Astrocyte of the cerebellum (primary cell): ENCODE data around the gene NUDT16.
"Not testable (repeated sequence)": the region's sequence is repeated elsewhere in the genome, so short reads cannot be mapped to it uniquely, and the experiment has no call there.

Experiments
- DNase-seq: peaks from one replicate; pipeline ENCODE4 v3.0.0-alpha.2; 2011; ENCODE audit warnings: low read depth
- H3K4me3 ChIP-seq: 2 replicates; pipeline ENCODE4 v1.5.1; 2011; ENCODE audit warnings: mild to moderate bottlenecking, low read depth, low read length, moderate library complexity
- CTCF ChIP-seq: IDR thresholded peaks from 2 replicates; pipeline ENCODE4 v1.5.1; 2012; ENCODE audit warnings: low read length, low read depth, moderate library complexity, mild to moderate bottlenecking; ENCODE audit errors: missing control alignments
- in situ Hi-C: cut with HindIII; loops from 2 replicates; pipeline ENCODE4 v1.10.0; 2017; ENCODE audit warnings: low sequenced_read_pairs

The NUDT16 gene

GRCh38 chr3:131350506-131350905 lies 31.1 kb upstream of the NUDT16 start:
- no peak for DNase-seq
- in situ Hi-C loops, result no loop called here
- H3K4me3 ChIP-seq, result no peak overlapping the region
- TF ChIP-seq CTCF, result no peak

GRCh38 chr3:131353016-131353877 lies 28.3 kb upstream of the NUDT16 start:
- TF ChIP-seq CTCF, result no peak
- in situ Hi-C loops, result no loop called here
- DNase-seq, result no peak
- no peak overlapping the region for H3K4me3 ChIP-seq

GRCh38 chr3:131353986-131354385 lies 27.6 kb upstream of the NUDT16 start:
- no peak for TF ChIP-seq CTCF
- H3K4me3 ChIP-seq, result no peak overlapping the region
- in situ Hi-C loops, result no loop called here
- no peak for DNase-seq

GRCh38 chr3:131356006-131356595 lies 25.5 kb upstream of the NUDT16 start:
- no peak for DNase-seq
- TF ChIP-seq CTCF, result no peak
- no peak overlapping the region for H3K4me3 ChIP-seq
- in situ Hi-C loops, result no loop called here

GRCh38 chr3:131357275-131357674 lies 24.3 kb upstream of the NUDT16 start:
- no peak for DNase-seq
- no peak for TF ChIP-seq CTCF
- H3K4me3 ChIP-seq, result no peak overlapping the region
- in situ Hi-C loops, result no loop called here

GRCh38 chr3:131360191-131360755 lies 21.3 kb upstream of the NUDT16 start:
- in situ Hi-C loops, result no loop called here
- no peak for TF ChIP-seq CTCF
- DNase-seq, result no peak

GRCh38 chr3:131361066-131361463 lies 20.5 kb upstream of the NUDT16 start:
- in situ Hi-C loops, DNase-seq, H3K4me3 ChIP-seq: not testable (repeated sequence)

More at GRCh38 chr3:131360191-131360755, 21.3 kb upstream of the NUDT16 start:
- no peak overlapping the region for H3K4me3 ChIP-seq
